ENCODE data around the gene DOCK1.

GRCh38 chr10:126910196-126910595 is 5.0 kb downstream of the DOCK1 start:
- no peak for TF ChIP-seq CTCF (IDR thresholded peaks at IDR 0.05)
- TF ChIP-seq YY1 (IDR thresholded peaks at IDR 0.05; ENCODE audit: low read depth), result no peak
- TF ChIP-seq POLR2AphosphoS5 (IDR thresholded peaks at IDR 0.05; ENCODE audit: low read depth, low read length), result no peak
- TF ChIP-seq EP300 (IDR thresholded peaks at IDR 0.05; ENCODE audit: borderline replicate concordance in 1 of 2, low read depth in 1 of 2, low read length in 1 of 2), result no peak
- no peak for TF ChIP-seq FOXJ3 (CRISPR knock-in tag; IDR thresholded peaks at IDR 0.05)
- TF ChIP-seq RAD21 (IDR thresholded peaks at IDR 0.05; ENCODE audit: low read length), result no peak
- no peak for TF ChIP-seq SIN3A (IDR thresholded peaks at IDR 0.05; ENCODE audit: borderline replicate concordance, low read depth, low read length)
- TF ChIP-seq, protein P1, sequence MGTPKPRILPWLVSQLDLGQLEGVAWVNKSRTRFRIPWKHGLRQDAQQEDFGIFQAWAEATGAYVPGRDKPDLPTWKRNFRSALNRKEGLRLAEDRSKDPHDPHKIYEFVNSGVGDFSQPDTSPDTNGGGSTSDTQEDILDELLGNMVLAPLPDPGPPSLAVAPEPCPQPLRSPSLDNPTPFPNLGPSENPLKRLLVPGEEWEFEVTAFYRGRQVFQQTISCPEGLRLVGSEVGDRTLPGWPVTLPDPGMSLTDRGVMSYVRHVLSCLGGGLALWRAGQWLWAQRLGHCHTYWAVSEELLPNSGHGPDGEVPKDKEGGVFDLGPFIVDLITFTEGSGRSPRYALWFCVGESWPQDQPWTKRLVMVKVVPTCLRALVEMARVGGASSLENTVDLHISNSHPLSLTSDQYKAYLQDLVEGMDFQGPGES (IDR thresholded peaks at IDR 0.05; ENCODE audit: low read depth, low read length), result no peak

Data from SK-N-SH (cell line).